Measurements from ENCODE around the gene LOC128125822.
A peak's percentile ranks its signal among the peaks of the same experiment; 100 is the strongest.
"Not testable (repeated sequence)": the region's sequence is repeated elsewhere in the genome, so short reads cannot be mapped to it uniquely, and the experiment has no call there.

LOC128125822 gene

DNA sequence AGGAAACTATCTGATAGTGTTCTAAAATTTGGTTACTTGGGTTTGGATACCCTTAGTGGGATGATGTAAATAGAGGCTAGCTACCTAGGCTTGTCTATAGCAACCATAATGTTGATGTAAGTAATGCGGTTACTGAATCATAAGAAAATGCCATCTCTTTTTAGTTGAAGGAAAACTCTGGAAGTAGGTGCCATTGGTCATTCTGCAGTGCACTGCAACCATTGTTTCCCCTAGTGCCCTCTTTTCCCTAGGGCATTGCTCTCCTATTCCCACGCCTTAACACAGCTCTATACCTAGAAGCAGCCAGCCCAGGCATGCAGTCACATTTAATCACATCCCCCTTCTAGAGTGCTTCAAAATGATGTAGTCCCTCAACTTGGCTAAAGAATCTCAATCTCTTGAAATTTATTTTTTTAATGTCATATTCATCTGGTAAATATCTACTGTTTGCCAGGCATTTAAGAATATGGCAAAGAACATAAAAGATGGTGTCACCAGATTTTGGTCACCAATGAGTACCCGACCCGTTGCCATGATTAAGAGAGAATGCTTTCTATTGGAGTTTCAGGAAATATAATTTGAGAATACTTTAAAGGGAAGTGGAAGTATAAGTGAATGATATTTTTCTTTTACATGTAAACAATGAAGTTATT lies 10.4 kb downstream of the LOC128125822 start:
- DNase-seq (ENCODE audit: low read depth in 2 of 2) = no peak

DNA sequence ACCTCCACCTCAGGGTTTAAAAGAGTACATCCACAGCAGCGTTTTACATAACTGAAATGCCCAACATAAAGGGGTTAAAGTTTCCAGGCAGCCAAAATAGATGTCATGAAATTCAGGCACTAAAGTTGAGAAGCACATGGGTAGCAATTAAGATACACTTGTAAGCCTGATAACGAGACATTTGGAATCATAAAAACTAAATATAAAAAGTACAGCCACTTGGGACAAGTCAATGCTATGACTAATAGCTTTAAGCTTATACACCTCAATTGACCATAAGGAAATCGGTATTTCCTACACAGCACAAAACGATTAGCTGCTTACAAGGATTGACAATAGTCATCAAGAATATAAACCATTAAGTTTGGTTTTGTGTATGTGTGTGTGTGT lies 11.8 kb downstream of the LOC128125822 start:
- DNase-seq (ENCODE audit: low read depth in 2 of 2) = no peak

GRCh38 chr6:63584566-63584965 lies 12.3 kb downstream of the LOC128125822 start:
- no peak for DNase-seq (ENCODE audit: low read depth in 2 of 2)

DNA sequence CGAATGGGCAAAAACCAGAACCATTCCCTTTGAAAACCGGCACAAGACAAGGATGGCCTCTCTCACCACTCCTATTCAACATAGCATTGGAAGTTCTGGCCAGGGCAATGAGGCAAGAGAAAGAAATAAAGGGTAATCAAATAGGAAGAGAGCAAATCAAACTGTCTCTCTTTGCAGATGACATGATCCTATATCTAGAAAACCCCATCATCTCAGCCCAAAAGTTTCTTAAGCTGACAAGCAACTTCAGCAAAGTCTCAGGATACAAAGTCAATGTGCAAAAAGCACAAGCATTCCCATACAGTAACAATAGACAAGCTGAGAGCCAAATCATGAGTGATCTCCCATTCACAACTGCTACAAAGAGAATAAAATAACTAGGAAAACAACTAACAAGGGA lies 13.4 kb downstream of the LOC128125822 start:
- not testable (repeated sequence) for DNase-seq (ENCODE audit: low read depth in 2 of 2)

GRCh38 chr6:63589952-63590411 lies 17.7 kb downstream of the LOC128125822 start:
- no peak for DNase-seq (ENCODE audit: low read depth in 2 of 2)

DNA sequence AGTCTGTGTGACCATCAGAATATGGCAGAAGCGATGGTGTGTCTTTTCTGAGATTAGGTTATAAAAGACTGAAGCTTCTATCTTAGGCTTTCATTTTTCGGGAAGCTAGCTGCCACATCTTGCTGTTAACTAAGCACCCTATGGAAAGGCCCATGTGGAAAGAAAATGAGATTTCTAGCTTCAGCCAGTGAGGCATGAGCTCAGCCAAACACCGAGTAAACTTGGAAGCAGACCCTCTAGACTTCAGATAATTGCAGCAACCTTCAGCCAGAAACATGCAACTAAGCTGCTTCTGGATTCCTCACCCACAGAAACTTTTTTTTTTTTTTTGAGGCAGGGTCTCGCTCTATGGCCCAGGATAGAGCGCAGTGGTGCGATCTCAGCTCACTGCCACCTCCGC lies 20.6 kb downstream of the LOC128125822 start:
- DNase-seq (ENCODE audit: low read depth in 2 of 2) = no peak

- no peak for DNase-seq (ENCODE audit: low read depth in 2 of 2)
These were observed 25.1 kb downstream of the LOC128125822 start for GRCh38 chr6:63597141-63598048.

- peak; percentile 43 to 47 for DNase-seq (ENCODE audit: low read depth in 2 of 2)
These were observed 26.1 kb downstream of the LOC128125822 start for GRCh38 chr6:63598049-63599036.

DNA sequence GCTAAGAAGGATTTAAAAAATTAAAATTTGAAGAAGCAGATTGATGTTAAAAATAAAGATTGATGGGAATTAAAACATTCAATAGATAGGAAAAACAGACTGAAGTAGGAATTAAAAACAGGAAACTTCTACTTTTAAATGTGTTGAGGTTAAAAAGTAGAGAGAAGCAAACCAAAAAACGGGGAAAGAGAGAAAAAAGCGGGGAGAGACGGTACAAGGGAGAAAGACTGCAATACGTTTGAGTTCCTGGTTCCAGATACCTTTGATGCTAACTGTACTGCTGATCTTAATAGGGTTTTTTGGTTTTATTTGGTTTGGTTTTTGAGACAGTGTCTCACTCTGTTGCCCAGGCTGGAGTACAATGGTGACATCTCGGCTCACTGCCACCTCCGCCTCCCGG lies 27.0 kb downstream of the LOC128125822 start:
- DNase-seq (ENCODE audit: low read depth in 2 of 2) = no peak

DNA sequence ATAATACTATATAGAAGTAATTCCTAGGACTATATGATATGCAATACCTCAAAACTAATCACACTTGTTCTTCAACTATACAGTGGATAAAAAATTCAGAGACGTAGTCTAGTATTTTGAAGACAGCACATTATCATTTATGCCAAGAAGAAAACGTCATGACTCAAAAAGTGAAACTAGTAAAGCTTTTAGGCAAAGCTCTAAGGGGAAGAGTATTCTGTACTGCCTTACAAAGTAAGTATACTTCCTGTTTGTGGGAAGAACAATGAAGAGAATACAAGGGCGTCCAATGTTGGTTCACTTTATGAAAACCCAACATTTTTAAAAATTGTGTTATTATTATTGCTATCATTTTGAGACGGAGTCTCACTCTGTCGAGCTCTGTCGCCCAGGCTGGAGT lies 27.9 kb downstream of the LOC128125822 start:
- no peak for DNase-seq (ENCODE audit: low read depth in 2 of 2)

- no peak for DNase-seq (ENCODE audit: low read depth in 2 of 2)
These were observed 37.0 kb downstream of the LOC128125822 start for GRCh38 chr6:63609231-63609630.

- no peak for DNase-seq (ENCODE audit: low read depth in 2 of 2)
These were observed 38.7 kb downstream of the LOC128125822 start for GRCh38 chr6:63610944-63611343.

DNA sequence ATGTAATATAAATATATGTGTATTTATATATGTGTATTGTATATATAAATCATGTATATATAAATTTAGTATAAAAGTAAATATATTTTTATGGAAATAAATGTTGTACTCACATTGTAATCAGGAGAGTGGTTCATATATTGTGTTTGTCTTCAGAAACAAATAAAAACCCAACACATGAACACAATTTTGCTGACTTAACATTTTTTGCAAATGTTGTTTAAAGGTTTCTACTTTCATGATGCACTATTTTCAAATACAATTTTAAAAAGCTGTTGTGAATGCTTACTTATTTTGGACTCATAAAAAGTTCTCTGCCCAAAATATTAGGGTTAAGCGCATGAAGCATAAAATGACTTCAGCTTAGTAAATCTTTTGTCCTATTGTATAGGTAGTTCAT lies 39.3 kb downstream of the LOC128125822 start:
- DNase-seq (ENCODE audit: low read depth in 2 of 2) = no peak

DNA sequence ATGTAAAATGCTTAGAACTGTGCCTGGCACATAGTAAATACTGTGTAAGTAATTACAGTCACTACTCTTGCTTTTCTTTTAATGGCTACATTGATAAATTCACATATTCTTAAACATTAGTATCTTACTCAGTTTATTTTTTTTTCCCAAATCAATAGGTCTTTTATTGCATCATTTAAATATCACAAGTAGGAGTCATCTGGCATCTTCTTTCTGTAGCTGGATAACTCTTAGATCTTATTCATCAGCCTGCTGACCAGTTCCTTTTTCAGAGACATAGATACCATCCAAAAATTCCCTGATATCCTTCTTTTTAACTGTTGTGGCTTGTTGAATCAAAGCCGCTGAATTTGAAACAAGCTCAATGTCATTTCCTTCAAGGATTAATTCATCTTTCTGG lies 43.3 kb downstream of the LOC128125822 start:
- DNase-seq (ENCODE audit: low read depth in 2 of 2) = no peak
